Colon (tissue), 2 donors: Measurements from ENCODE around the gene CRHR2.

Source experiments
- FAIRE-seq: peaks from 2 replicates; lab custom pipeline; 2012; peaks lifted over from hg19 to GRCh38; lab: Jason Lieb, UNC
- donor health status: control.
- donor health status: control.

The CRHR2 gene

DNA sequence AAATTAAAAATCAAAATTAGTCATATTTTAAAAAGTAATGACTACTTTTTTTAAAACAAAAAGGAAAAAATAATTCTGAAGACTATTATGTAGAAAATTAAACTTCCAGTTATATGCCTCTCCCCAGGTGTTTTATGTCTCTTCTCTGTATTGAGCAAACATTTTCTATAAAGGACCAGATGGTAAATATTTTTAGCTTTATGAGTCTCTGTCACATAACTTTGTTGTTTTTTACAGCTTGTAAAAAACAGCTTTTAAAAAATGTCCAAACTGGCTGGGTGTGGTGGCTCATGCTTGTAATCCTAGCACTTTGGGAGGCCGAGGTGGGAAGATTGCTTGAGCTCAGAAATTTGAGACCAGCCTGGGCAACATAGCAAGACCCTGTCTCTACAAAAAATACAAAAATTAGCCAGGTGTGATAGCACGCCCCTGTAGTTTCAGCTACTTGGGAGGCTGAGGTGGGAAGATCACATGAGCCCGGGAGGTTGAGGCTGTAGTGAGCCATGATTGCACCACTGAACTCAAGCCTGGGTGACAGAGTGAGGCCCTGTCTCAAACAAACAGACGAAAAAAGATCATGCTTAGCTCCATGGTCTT lies 64.1 kb downstream of the CRHR2 start:
- FAIRE-seq: no peak

DNA sequence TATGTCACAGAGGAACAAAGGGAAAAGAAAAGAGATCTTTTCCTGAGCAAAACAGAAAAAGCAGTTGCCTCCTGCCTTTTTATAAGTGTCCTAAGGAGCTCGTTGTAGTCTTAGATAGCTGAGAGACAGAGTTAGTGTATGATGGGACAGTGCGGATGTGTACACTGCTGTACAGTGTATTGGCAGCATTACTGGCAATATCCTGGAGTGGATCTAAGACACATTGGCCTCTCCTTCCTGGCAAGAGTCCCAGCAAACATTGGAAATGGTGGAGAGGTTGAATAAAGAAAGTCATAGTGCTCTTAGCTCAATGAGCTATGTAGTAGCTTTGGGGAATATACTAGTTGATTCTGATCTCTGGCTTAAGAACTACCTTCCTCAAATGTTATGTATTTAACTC lies 64.9 kb downstream of the CRHR2 start:
- no peak for FAIRE-seq

DNA sequence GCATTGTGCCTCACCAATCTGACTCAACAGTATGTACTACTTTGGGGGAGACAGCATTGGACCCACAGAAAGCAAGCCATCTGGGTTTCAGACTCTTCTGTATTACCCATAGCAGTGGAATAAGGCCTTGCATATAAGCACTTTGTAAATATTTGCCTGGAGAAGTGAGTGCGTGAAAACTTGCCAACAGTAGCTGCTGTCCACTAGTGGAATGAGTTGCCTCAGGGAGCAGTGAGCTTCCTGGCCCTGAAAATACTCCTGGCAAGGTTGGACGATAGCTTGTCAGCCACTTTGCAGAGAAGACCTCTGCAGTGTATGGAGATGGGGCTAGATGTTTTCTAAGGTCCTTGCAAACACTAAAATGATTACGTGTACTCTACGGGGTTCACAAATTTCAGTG lies 65.9 kb downstream of the CRHR2 start:
- FAIRE-seq: no peak

DNA sequence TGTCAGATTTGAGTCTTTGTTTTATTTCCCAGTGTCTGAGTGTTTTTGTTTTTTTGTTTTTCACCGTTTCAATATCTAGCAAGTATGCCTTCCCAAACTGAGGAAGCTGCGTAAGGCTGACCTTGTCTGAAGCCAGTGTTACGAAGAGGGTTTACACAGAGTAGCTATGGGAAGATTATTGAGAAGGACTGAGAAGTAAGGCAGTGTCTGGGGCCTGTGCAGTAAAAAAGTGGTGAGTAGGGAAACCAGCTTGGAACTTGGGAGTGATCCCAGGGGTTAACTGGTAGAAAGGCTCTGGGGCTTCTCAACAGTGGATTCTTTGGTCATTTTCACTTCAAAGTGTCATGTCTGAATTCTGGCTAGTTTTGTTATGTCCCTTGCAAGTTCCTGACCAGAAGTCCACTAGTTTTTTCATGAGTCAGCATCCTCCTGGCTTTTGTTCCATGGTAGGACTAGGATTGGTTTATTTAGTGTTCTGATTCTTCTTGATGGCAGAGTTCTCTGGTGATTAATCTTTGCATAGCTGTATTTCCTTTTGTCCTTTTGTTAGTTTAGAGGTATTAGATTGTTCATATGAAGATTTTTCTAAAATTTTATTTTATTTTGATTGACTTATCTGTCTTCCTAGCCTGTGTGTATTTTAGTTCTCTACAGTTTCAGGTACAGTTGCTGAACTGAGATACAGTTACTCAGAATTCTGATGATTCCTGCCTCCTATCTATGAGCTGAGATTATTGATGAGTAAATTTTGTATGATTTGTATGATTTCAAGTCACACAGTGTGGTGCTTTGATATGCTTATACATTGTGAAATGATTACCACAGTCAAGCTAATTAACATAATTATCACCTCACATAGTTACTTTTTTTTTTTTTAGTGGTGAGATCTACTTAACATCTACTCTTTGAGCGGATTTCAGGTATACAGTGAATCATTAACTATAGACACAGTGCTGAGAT lies 68.6 kb downstream of the CRHR2 start:
- no peak for FAIRE-seq

DNA sequence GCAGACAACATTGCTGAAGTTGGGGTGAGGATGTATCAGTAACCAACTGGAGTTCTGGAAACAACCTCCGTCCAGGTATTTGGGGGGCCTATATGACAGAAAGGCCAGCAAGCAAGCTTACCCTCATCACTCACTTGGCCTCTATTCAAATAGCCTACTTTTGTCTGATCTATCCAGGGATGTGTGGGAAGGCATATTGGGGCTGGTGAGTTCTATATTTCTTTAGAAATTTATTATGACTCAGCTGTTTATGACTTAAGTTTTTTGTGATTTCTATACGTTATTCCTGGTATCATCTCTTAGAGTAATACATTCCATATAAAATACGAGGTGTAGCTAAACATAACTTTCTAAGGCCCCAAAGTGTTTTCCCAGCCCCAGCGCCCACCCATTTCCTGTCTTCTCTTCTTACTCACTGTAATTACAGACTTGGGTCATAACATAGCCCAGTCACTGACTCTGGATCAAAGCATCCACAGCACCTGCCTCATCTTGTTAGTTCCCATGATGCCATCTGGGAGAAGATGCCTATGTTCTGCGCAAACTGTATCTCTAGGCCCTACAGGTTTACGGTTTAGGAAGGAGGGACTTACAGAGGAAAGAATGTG lies 69.5 kb downstream of the CRHR2 start:
- no peak for FAIRE-seq

DNA sequence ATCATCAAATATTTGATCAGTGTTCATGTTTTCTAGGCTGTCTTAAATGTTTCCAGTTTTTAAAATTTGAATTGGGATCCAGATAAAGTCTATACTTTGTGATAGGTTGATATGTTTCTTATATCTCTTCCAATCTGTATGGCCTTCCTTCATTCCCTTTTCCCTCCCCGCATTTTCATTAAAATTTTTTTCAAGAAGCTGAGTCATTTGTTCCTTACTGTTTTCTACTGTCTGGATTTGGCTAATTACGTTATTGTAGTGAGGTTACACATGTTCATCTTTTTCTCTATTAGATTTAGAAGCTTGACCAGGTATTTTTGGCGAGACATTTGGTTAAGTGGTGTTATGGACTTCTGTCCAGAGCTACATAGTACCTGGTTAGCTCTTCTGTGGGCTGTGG lies 76.4 kb downstream of the CRHR2 start:
- no peak for FAIRE-seq

DNA sequence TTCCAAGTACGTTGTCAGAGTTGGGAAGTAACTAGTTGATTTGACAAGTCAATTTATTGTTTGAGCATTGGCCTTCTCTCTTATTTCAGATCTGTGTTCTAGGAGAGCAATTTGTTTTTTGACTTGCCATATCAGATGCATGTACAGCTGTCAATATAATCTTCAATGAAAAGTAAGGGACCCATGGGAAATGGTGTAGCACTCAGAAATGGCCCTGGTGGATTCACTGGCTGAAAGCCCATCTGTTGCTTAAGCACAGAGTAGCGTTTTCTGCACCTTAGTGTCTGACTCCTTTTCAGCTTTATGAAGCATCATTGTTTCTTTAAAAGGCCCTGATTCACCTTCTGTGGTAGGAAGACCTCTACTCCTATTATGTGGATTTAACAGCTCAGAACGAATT lies 77.4 kb downstream of the CRHR2 start:
- no peak for FAIRE-seq
